Activated T-helper 1 cell treated with anti-CD3 and anti-CD28 coated beads, Interleukin-12 subunit alpha, Interleukin-12 subunit beta, Interleukin-2, Interleukin-4 antibody, amounts not matched to agents 30 ng/mL and 10 ng/mL and 1 ng/mL, durations not matched to agents 14 hours and 24 hours and 36 hours (primary cell): ENCODE measurements around the gene FAM110A. TPM values are rescaled to one million over a fixed set of nuclear protein-coding genes. Genes with fewer than 3 reads are reported as not detected.

ENCODE experiments used
- DNase-seq: peaks from one replicate; pipeline ENCODE4 v3.0.0; 2021; ENCODE audit warnings: low spot score
- H3K27ac Mint-ChIP-seq: one replicate; pipeline ENCODE4 v1.8.0; 2021; ENCODE audit warnings: mild to moderate bottlenecking, mixed read lengths
- H3K27me3 Mint-ChIP-seq: one replicate; pipeline ENCODE4 v1.8.0; 2022; ENCODE audit warnings: mild to moderate bottlenecking, moderate library complexity, mixed read lengths; ENCODE audit not compliant: insufficient read depth
- H3K36me3 Mint-ChIP-seq: one replicate; pipeline ENCODE4 v1.8.0; 2021; ENCODE audit warnings: low read depth, mixed read lengths
- H3K4me1 Mint-ChIP-seq: one replicate; pipeline ENCODE4 v1.8.0; 2021; ENCODE audit warnings: low read depth, mixed read lengths
- H3K4me3 Mint-ChIP-seq: one replicate; pipeline ENCODE4 v1.8.0; 2021; ENCODE audit warnings: mild to moderate bottlenecking, moderate library complexity, mixed read lengths
- H3K9me3 Mint-ChIP-seq: one replicate; pipeline ENCODE4 v1.8.0; 2021; ENCODE audit warnings: mixed read lengths
- intact Hi-C: fragments of 100-400 bp; cut with micrococcal nuclease; formaldehyde crosslinking; loops from one replicate; pipeline ENCODE4 v1.15.1; 2024
- total RNA-seq: library from RNA; stranded (reverse); gene quantifications from 2 replicates; pipeline ENCODE4 v1.2.3, GENCODE V29; 2022

The FAM110A gene
- total RNA-seq, 1 donor from 2014 or later, result 21.1 TPM

DNA sequence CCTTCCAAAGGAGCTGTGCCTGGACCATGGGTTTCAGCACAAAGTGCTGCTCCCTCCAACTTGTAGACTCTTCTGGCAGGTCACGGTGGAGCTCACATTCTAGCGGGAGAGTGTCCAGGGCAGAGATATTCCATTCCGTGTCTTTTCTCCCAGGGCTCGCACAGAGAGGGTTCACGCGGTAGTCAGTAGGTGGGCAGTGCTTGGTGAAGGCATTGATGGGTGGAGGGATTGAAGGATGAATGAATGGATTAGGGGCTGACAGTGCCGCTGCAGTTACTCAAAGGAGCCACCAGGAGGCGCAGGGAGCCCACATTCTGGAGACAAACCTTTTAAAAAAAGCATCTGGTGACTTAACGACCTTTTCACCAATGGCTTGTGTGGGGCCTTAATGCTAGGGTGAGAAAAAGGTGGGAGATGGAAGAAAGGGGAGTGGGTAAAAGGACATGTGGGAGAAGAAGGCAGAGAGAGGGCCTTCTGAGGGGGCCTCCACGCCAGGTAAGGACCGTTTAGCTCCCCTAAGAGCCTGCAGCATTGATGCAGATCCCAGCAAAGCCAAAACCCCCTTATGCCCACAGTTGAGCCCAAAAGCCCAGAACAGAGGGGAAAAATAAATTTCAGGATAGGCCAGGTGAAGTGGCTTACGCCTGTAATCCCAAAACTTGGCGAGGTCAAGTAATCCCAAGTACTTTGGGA is 17.5 kb upstream of the FAM110A start:
- Mint-ChIP-seq H3K4me1 (peaks cover 15% of the 10 kb centered on the region), H3K36me3 (no peaks in the 10 kb centered on the region), H3K27me3 (peaks cover 14% of the 10 kb centered on the region), H3K9me3 (no peaks in the 10 kb centered on the region), H3K27ac (no peak overlapping the region), H3K4me3 (no peak overlapping the region)
- intact Hi-C loops, result loop anchor here (1.0 to 5.0 kb wide), 5 partner anchors 71 to 397 kb away; no protein-coding TSS in a partner anchor
- DNase-seq, result peak; percentile 48

DNA sequence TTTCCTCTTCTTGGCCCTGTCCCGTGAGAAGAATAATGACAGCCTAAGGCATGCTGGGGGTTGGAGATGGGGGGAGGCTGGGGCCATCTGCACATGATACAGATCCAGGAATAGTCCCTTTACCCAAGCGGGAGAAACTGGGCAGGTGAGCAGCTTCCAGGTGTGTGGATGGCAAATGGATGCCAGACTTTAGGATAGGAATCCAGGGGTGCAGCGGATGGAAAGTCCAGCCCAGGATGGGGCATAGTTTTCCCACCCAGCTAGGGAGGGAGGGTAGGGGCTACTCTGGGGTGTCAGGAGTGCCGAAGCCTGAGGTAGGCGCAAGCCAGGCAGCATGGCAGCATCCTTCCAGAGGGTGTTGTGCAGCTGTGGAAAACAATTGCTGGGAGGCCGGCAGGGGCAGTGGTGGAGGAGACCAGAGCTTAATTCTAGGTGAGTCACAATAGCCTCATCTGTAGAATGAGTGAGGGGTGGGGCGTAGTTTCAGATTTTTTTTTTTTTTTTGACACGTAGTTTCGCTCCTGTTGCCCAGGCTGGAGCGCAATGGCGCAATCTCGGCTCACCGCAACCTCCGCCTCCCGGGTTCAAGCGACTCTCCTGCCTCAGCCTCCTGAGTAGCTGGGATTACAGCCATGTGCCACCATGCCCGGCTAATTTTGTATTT is 15.4 kb upstream of the FAM110A start:
- H3K9me3 Mint-ChIP-seq, result no peaks in the 10 kb centered on the region
- H3K36me3 Mint-ChIP-seq, result no peaks in the 10 kb centered on the region
- no peak overlapping the region for H3K4me3 Mint-ChIP-seq
- no peak overlapping the region for H3K27ac Mint-ChIP-seq
- peaks cover 11% of the 10 kb centered on the region for H3K27me3 Mint-ChIP-seq
- intact Hi-C loops, result loop anchor here (5.0 kb wide), 1 partner anchor 69 kb away; no protein-coding TSS in a partner anchor
- peaks cover 15% of the 10 kb centered on the region for H3K4me1 Mint-ChIP-seq
- DNase-seq, result no peak

DNA sequence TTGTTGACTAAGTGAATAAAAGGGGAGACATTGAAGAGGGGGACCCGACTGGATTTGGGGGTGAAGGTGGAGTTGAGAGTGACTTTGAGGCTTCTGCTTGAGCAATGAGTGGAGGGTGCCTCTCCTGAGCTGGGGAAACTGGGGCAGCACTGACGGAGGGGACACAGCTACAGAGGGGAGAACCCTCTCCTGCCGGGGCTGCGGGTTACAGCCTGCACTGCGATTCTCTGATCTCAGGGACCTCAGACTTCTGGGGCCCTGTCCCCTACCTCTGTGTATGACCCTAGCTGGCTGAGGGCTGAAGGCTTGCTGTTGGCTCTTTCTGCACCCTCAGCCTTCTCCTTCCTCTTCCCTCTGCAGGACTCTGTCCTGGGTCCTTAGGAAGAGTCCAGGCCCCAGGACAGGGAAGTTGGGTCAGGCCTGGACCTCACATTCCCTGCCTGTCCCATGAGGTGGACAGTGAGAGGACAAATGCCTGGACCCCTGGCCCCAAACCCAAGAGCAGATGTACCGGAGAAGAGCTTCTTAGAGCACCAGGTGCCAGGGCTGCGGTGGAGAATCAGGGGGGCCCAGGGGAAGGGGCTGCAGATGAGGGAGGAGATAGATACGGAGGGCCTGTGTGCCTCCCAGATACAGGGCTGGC is 13.7 kb upstream of the FAM110A start:
- no peak for DNase-seq
- H3K27ac Mint-ChIP-seq, result no peak overlapping the region
- H3K36me3 Mint-ChIP-seq, result no peaks in the 10 kb centered on the region
- intact Hi-C loops, result loop anchor here (1.0 to 5.0 kb wide), 4 partner anchors 14 to 396 kb away; partner anchors contain the start of gene FAM110A
- no peaks in the 10 kb centered on the region for H3K9me3 Mint-ChIP-seq
- H3K4me1 Mint-ChIP-seq, result peaks cover 15% of the 10 kb centered on the region
- peaks cover 11% of the 10 kb centered on the region for H3K27me3 Mint-ChIP-seq
- H3K4me3 Mint-ChIP-seq, result no peak overlapping the region

DNA sequence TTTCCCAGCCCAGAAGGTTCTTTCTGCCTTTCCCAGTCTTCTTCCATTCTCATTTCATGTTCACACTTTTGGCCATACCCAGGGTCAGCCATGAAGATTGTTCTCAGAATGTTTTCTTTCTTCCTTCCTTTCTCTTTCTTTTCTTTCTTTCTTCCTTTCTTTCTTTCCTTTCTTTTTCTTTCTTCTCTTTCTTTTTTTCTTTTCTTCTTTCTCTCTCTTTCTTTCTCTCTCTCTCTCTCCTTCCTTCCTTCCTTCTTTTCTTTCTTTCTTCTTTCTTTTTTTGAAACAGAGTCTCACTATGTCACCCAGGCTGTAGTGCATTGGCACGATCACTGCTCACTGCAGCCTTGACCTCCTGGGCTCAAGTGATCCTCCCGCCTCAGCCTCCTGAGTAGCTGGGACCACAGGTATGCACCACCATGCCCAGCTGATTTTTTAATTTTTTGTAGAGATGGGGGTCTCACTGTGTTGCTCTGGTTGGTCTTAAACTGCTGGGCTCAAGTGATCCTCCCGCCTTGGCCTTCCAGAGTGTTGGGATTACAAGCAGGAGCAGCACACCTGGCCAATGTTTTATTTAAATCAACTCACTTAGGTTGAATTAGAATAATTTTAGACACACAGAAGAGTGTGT is 13.1 kb upstream of the FAM110A start:
- DNase-seq, result no peak
- intact Hi-C loops, result no loop called here
- H3K36me3 Mint-ChIP-seq, result no peaks in the 10 kb centered on the region
- H3K4me3 Mint-ChIP-seq, result no peak overlapping the region
- H3K27ac Mint-ChIP-seq, result no peak overlapping the region
- peaks cover 11% of the 10 kb centered on the region for H3K27me3 Mint-ChIP-seq
- no peaks in the 10 kb centered on the region for H3K9me3 Mint-ChIP-seq
- peaks cover 17% of the 10 kb centered on the region for H3K4me1 Mint-ChIP-seq

DNA sequence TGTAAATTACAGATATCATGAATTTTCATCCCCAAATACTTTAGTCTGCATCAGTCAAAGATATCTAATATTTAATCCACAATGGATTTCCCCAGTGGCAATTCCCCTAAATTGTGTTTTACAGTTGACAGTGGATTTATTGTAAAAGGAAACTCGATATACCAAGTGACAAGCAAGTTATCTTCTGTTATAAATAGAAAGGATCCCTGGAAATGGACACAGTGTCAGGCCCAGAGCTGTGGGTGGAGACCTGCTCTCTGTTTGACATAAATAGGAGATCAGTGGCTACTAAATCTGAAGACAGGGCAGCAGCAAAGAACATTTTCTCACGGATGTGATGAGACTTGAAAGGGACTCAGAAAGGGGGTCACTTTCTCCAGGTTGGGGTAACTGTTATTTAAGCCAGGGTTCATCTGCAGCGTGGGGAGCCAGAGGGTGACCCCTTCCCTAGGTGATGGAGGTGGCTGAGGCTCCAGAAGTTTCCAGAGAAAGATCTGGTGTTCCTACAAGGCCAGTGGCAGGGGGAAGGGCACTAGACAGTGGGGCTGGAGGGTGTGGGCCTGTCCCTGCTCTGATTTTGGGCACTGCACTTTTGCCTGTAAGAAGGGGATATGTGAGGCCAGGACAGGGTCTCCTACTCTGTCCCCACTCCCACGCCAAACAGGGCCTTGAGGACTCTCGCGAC is 12.3 kb upstream of the FAM110A start:
- Mint-ChIP-seq H3K27me3 (peaks cover 6% of the 10 kb centered on the region), H3K4me1 (peaks cover 19% of the 10 kb centered on the region), H3K4me3 (no peak overlapping the region), H3K36me3 (no peaks in the 10 kb centered on the region), H3K27ac (no peak overlapping the region), H3K9me3 (no peaks in the 10 kb centered on the region)
- no peak for DNase-seq
- intact Hi-C loops, result no loop called here

DNA sequence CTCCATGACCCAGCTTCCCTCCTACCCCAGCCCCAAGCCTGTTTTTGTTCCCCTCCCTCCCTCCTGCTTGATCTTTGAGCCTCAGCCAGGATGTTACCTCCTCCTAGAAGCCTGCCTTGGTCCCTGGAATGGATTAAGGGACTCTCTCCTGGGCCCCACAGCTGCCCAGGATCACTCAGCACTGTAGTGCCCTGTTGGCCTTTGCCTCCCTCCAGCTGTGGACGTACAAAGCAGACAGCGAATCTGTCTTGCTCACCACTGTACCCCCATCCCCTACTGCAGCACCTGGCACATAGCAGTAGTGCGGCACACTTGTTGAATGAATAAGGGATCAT is 11.8 kb upstream of the FAM110A start:
- Mint-ChIP-seq H3K36me3 (no peaks in the 10 kb centered on the region), H3K27ac (no peak overlapping the region), H3K4me1 (peaks cover 23% of the 10 kb centered on the region), H3K9me3 (no peaks in the 10 kb centered on the region), H3K4me3 (no peak overlapping the region), H3K27me3 (peaks cover 4% of the 10 kb centered on the region)
- intact Hi-C loops, result no loop called here
- DNase-seq, result no peak

DNA sequence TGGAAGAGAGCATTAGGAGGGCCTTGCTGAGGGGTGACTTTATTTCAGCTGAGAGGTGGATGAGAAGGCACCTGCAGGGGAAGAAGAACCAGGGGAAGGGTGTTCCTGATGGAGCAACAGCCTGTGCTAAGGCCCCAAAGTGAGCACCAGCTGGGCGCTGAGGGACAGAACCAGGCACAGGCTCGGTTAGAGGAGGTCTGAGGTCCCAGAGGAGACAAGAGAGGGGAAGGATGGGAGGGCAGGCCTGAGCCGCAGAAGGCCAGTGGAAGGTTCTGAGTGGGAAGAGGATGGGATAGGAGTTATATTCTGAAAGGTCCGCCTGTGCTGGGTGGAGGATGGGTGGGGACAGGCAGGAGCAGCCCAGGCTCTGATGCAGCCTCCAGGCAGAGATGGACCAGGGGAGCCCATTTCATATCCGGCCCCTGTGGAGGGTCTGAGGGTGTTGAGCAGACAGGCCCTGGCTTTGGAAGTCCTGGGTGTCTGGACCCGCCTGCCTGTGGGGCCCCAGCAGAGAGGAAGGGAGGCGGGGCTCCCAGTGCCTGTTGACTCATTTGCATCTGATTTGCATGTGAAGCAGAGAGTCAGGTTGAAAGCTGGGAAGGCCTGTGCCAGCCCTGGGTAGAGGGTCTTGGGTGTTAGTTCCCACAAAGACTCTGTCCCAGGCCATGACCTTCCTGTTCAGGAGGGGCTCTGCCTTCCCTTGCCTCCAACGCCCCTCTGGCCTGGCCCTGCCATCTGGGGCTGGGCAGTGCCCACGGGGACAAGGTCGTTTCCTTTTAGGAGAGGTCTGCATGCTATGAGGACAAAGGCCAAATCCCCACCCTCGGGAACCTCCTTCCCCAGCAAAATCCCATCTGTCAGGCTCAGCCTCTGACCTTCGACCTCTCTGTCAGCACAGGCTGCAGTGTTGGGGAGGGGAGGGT is 10.6 kb upstream of the FAM110A start:
- intact Hi-C loops, result no loop called here
- DNase-seq, result no peak
- Mint-ChIP-seq H3K4me3 (no peak overlapping the region), H3K36me3 (no peaks in the 10 kb centered on the region), H3K4me1 (peaks cover 24% of the 10 kb centered on the region), H3K27ac (peak overlapping the region; percentile 61), H3K27me3 (peaks cover 3% of the 10 kb centered on the region), H3K9me3 (no peaks in the 10 kb centered on the region)

DNA sequence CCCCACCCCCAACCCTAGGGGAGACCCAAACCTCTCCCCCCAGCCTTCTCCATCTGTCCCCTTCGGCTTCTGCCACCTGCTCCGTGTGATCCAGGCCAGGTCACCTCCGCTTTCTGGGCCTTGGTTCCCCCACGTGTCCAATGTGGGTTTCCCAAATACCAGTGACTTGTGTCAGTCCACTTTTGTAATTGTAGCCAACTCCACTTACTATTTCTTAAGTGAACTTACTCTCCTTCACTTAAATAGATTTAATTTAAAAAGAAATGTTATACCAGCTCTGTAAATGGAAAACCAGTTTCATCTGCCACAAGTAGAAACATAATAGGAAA is 10.0 kb upstream of the FAM110A start:
- Mint-ChIP-seq H3K27ac (no peak overlapping the region), H3K27me3 (peaks cover 2% of the 10 kb centered on the region), H3K36me3 (no peaks in the 10 kb centered on the region), H3K4me1 (peaks cover 24% of the 10 kb centered on the region), H3K9me3 (no peaks in the 10 kb centered on the region), H3K4me3 (no peak overlapping the region)
- no peak for DNase-seq
- intact Hi-C loops, result no loop called here

DNA sequence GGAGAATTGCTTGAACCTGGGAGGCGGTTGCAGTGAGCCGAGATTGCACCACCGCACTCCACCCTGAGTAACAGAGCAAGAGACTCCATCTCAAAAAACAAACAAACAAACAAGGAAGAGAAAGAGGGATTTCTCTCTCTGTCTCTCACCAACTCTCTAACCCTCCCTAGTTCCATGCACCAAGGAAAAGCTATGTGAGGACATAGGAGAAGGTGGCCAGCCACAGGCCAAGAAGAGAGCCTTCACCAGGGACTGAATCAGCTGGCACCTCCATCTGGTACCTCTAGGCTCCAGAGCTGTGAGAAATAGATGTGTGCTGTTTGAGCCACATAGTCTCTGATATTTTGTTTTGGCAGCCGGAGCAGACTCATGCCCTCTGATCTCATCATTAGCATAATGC is 9.0 kb upstream of the FAM110A start:
- H3K27ac Mint-ChIP-seq, result no peak overlapping the region
- DNase-seq, result no peak

DNA sequence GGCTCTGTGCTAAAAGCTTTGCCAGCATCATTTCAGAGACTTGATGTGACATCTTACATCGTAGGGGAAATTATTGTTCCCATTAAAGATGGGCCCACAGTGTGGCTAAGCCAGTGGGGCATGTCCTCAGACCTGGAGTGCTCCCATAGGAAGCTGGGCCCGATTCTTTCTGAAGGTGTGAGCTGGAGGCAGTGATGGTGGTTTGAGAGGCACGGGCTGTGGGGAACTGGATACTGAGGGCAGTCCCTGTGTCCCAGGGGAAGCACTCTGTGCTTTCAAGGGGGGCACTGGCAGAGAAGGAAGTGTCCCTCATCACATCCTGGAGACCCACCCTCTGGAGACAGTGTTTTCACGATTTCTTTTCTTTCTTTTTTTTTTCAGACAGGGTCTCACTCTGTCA is 8.6 kb upstream of the FAM110A start:
- Mint-ChIP-seq H3K27me3 (peaks cover 2% of the 10 kb centered on the region), H3K9me3 (no peaks in the 10 kb centered on the region), H3K27ac (no peak overlapping the region), H3K4me3 (no peak overlapping the region), H3K36me3 (no peaks in the 10 kb centered on the region), H3K4me1 (peaks cover 22% of the 10 kb centered on the region)
- intact Hi-C loops, result no loop called here
- DNase-seq, result no peak

More for the DNA sequence above, 9.0 kb upstream of the FAM110A start:
- Mint-ChIP-seq H3K27me3 (peaks cover 2% of the 10 kb centered on the region), H3K36me3 (no peaks in the 10 kb centered on the region), H3K4me1 (peaks cover 24% of the 10 kb centered on the region), H3K4me3 (no peak overlapping the region), H3K9me3 (no peaks in the 10 kb centered on the region)
- intact Hi-C loops, result no loop called here

DNA sequence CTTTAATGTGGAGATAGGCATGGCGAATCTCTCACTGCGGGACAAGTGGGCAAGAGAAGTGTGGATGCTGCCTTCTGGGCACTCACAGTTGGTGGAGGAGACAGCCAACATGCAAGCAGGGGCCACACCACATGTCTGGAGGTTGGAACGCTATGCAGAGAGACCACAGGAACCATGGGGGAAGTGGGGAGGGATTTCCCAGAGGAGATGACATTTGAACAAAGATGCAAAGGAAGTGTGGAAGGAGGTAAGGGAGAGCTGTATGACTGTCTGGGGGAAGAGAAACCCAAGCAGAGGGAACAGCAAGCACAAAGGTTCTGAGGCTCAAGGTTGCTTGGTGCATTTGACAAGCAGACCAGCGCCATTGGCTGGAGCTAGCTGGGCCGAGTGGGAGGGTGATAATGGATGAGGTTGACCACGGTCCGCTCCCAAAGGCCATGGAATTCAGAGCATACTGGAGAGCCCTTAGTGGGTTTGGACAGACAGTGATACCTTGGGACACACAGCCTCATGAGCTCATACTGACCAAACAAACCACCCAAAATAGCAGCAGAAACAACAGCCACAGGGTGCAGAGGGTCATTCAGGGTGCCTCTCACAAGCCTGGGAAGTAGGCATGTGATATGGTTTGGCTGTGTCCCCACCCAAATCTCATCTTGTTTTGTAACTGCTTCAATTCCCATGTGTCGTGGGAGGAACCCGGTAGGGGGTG is 7.6 kb upstream of the FAM110A start:
- no peaks in the 10 kb centered on the region for H3K27me3 Mint-ChIP-seq
- no peaks in the 10 kb centered on the region for H3K36me3 Mint-ChIP-seq
- H3K27ac Mint-ChIP-seq, result no peak overlapping the region
- H3K4me1 Mint-ChIP-seq, result peaks cover 15% of the 10 kb centered on the region
- no peaks in the 10 kb centered on the region for H3K9me3 Mint-ChIP-seq
- DNase-seq, result no peak
- no peak overlapping the region for H3K4me3 Mint-ChIP-seq
- intact Hi-C loops, result no loop called here
